Suprapubic skin (tissue), 4 donors: Measurements from ENCODE around the gene SLC22A1. TPM values are rescaled to one million over a fixed set of nuclear protein-coding genes. Genes with fewer than 3 reads are reported as not detected.

Experiments
- DNase-seq, 2 donors: peaks; one replicate each; pipeline ENCODE4 v3.0.0-alpha.2; 2019; ENCODE audit warnings: low spot score in 2 of 2
- H3K27ac ChIP-seq: fragments of 200-600 bp; sonication (generic); one replicate; pipeline ENCODE4 v1.5.1; 2019
- H3K27me3 ChIP-seq: fragments of 200-600 bp; sonication (generic); one replicate; pipeline ENCODE4 v1.5.1; 2019
- H3K36me3 ChIP-seq: fragments of 200-600 bp; sonication (generic); one replicate; pipeline ENCODE4 v1.5.1; 2019
- H3K4me1 ChIP-seq: fragments of 200-600 bp; sonication (generic); one replicate; pipeline ENCODE4 v1.5.1; 2019
- H3K4me3 ChIP-seq: fragments of 200-600 bp; sonication (generic); one replicate; pipeline ENCODE4 v1.5.1; 2019; ENCODE audit warnings: mild to moderate bottlenecking
- H3K9me3 ChIP-seq: fragments of 200-600 bp; sonication (generic); one replicate; pipeline ENCODE4 v1.5.1; 2019
- CTCF ChIP-seq, 2 donors: fragments of 200-600 bp in 1 of 2; fragments of 450-650 bp in 1 of 2; sonication (generic) in 1 of 2; IDR thresholded peaks; one replicate each; pipeline ENCODE4 v1.5.1; 2016 to 2019; ENCODE audit warnings: antibody characterized with exemption in 2 of 2, mild to moderate bottlenecking in 1 of 2, moderate library complexity in 1 of 2
- EP300 ChIP-seq: sonication (generic); formaldehyde crosslinking; IDR thresholded peaks from one replicate; pipeline ENCODE4 v1.6.1; 2017; ENCODE audit warnings: antibody characterized with exemption
- POLR2A ChIP-seq, 2 donors: fragments of 450-650 bp; IDR thresholded peaks; one replicate each; pipeline ENCODE4 v1.6.1; 2017; ENCODE audit warnings: antibody characterized with exemption in 2 of 2, mild to moderate bottlenecking in 2 of 2, moderate library complexity in 2 of 2
- POLR2AphosphoS5 ChIP-seq, 3 donors: sonication (generic); formaldehyde crosslinking; IDR thresholded peaks; one replicate each; pipeline ENCODE4 v1.6.1; 2017; ENCODE audit warnings: antibody characterized with exemption in 3 of 3
- WGBS: methylation state at CpG from one replicate; pipeline ENCODE4 v1.1.5; 2018; 5-methylcytosine and 5-hydroxymethylcytosine counted together
- total RNA-seq, 4 donors: library from RNA; depleted of rRNA; stranded (reverse); fragments of >200 nt; gene quantifications; one replicate each; pipeline ENCODE4 v1.1.0, GENCODE V29; 2016

The SLC22A1 gene
- total RNA-seq, 4 donors from 2014 or later, result 0.26 to 3.9 (median 3.3) TPM; not detected in 1

GRCh38 chr6:160084198-160084776 is 37.3 kb upstream of the SLC22A1 start:
- WGBS, result 82% methylated on average over 8 of the region's 18 CpGs
- Histone ChIP-seq H3K4me3 (no peak overlapping the region), H3K9me3 (no peaks in the 10 kb centered on the region), H3K36me3 (peaks cover 98% of the 10 kb centered on the region), H3K27me3 (no peaks in the 10 kb centered on the region), H3K4me1 (peaks cover 7% of the 10 kb centered on the region), H3K27ac (no peak overlapping the region)
- DNase-seq, result no peak
- TF ChIP-seq CTCF (IDR thresholded peaks at IDR 0.05), result no peak
- TF ChIP-seq EP300, result no peak
- TF ChIP-seq POLR2A (IDR thresholded peaks at IDR 0.05), result no peak
- TF ChIP-seq POLR2AphosphoS5 (IDR thresholded peaks at IDR 0.05), result no peak

GRCh38 chr6:160085226-160085625 is 36.4 kb upstream of the SLC22A1 start:
- TF ChIP-seq EP300 (no peak), CTCF (IDR thresholded peaks at IDR 0.05) (no peak), POLR2AphosphoS5 (IDR thresholded peaks at IDR 0.05) (no peak), POLR2A (IDR thresholded peaks at IDR 0.05) (no peak)
- DNase-seq, result no peak
- Histone ChIP-seq H3K4me3 (no peak overlapping the region), H3K27me3 (no peaks in the 10 kb centered on the region), H3K9me3 (no peaks in the 10 kb centered on the region), H3K4me1 (peaks cover 7% of the 10 kb centered on the region), H3K27ac (no peak overlapping the region), H3K36me3 (peaks cover 98% of the 10 kb centered on the region)
- WGBS, result 72% methylated on average over 5 of the region's 5 CpGs

GRCh38 chr6:160085713-160086505 is 35.7 kb upstream of the SLC22A1 start:
- Histone ChIP-seq H3K27ac (no peak overlapping the region), H3K27me3 (no peaks in the 10 kb centered on the region), H3K36me3 (peaks cover 98% of the 10 kb centered on the region), H3K4me3 (no peak overlapping the region), H3K4me1 (peaks cover 7% of the 10 kb centered on the region), H3K9me3 (no peaks in the 10 kb centered on the region)
- TF ChIP-seq POLR2A (IDR thresholded peaks at IDR 0.05), result no peak
- no peak for TF ChIP-seq CTCF (IDR thresholded peaks at IDR 0.05)
- no peak for TF ChIP-seq POLR2AphosphoS5 (IDR thresholded peaks at IDR 0.05)
- no peak for TF ChIP-seq EP300
- 88% methylated on average over 15 of the region's 15 CpGs for WGBS
- DNase-seq, result no peak

GRCh38 chr6:160086754-160087153 is 34.9 kb upstream of the SLC22A1 start:
- no peak overlapping the region for H3K27ac ChIP-seq
- H3K27me3 ChIP-seq, result no peaks in the 10 kb centered on the region
- no peak overlapping the region for H3K4me3 ChIP-seq
- H3K9me3 ChIP-seq, result no peaks in the 10 kb centered on the region
- WGBS, result 93% methylated on average over 6 of the region's 8 CpGs
- peaks cover 98% of the 10 kb centered on the region for H3K36me3 ChIP-seq
- no peak for DNase-seq
- peaks cover 7% of the 10 kb centered on the region for H3K4me1 ChIP-seq
- TF ChIP-seq CTCF (IDR thresholded peaks at IDR 0.05), result no peak
- no peak for TF ChIP-seq POLR2AphosphoS5 (IDR thresholded peaks at IDR 0.05)
- no peak for TF ChIP-seq EP300
- no peak for TF ChIP-seq POLR2A (IDR thresholded peaks at IDR 0.05)

- Histone ChIP-seq H3K36me3 (peaks cover 98% of the 10 kb centered on the region), H3K4me1 (peaks cover 7% of the 10 kb centered on the region), H3K27me3 (no peaks in the 10 kb centered on the region), H3K27ac (no peak overlapping the region), H3K9me3 (no peaks in the 10 kb centered on the region), H3K4me3 (no peak overlapping the region)
- no peak for DNase-seq
- 62% methylated on average over 13 of the region's 13 CpGs for WGBS
- TF ChIP-seq EP300 (no peak), CTCF (IDR thresholded peaks at IDR 0.05) (peak; percentile 70 to 73), POLR2A (IDR thresholded peaks at IDR 0.05) (no peak), POLR2AphosphoS5 (IDR thresholded peaks at IDR 0.05) (no peak)
Measured at GRCh38 chr6:160088069-160088783, 33.4 kb upstream of the SLC22A1 start.
